ELR (cell line): ENCODE data around the gene OR8U1.
"Not testable (repeated sequence)": the region's sequence is repeated elsewhere in the genome, so short reads cannot be mapped to it uniquely, and the experiment has no call there.

Experiments
- DNase-seq: peaks from one replicate; pipeline ENCODE4 v3.0.0-alpha.2; 2015; ENCODE audit warnings: low read depth

Gene OR8U1

DNA sequence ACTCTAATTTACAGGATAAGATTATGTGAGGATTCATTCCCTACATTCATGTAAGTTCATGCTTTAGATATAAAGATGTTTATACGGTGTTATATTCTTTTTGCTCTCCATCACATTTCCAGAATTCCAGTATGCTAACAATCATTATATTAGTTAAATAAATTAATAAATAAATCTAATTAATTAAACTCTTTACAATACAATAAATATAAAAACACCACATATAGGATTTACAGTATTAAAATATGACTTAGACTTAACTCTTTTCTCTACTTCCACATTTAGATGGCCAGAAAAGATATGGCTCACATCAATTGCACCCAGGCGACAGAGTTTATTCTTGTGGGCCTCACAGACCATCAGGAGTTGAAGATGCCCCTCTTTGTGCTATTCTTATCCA is at the start of gene OR8U1:
TSS of gene OR8U1 (plus strand) at position 301 of the 400 bp plus-strand sequence. CDS start at position 301, 0 bp downstream.
- DNase-seq = no peak

GRCh38 chr11:56331861-56332491 is 43.4 kb upstream of the OR8U1 start:
- no peak for DNase-seq

DNA sequence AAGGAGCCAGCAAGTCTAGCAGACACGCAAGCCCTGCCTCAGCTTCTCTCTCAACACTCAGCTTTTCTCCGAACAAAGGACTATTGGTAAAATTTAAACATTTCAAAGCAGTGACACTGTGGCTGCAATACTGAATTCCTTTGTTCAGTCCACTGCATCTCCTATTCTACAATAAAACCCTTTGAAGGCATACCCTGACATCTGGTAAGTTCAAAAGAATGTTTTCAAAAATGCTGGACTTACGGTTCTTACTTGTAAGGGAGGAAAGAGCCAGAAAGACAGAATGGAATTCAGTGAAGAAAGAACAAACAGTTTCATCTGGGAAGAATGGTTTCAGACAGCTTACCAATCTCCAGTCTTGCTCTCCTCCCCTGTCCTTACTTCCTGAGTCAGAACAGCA is 42.3 kb upstream of the OR8U1 start:
- DNase-seq = no peak

DNA sequence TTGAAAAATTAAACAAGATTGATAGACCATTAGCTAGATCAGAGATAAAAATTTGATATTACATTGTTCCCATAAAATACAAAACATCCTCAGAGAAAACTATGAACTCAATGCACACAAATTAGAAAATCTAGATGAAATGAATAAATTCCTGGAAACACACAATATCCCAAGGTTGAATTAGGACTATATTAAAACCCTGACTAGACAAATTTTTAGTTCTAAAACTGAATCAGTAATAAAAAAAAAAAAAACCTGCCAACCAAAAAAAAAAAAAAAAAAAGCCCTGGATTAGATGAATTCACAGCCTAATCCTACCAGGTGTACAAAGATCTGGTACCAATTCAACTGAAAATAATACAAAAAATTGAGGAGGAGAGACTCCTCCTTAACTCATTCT is 35.1 kb upstream of the OR8U1 start:
- DNase-seq = no peak

- DNase-seq = no peak
Measured at GRCh38 chr11:56345739-56346138, 29.7 kb upstream of the OR8U1 start, which contains the start of gene OR8K1. OR8K1 (plus strand) TSS chr11:56346039; CDS start chr11:56346039, 0 bp downstream.

DNA sequence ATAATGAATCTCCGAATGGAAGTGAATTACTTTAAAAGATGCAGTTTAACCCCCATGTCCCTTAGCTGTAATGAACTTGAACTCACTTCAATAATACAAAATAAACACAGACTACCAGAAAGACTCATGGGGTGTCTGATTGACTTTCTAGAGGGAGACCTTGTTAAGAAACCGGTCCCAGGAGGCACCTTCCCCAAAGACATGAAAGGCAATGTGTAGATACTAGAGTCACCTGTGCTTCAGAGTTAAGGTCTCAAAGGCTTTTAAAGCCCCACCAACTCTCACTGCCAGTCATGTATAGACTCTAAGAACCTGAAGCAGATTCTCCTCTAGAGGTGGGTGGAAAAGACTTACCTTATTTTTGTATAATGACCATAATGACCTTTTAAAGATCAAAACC is 21.4 kb upstream of the OR8U1 start, which contains the start of gene OR8J1:
TSS of gene OR8J1 (plus strand) at position 301 of the 400 bp plus-strand sequence. CDS start 5,956 bp downstream, outside the sequence.
- no peak for DNase-seq

GRCh38 chr11:56380120-56380519 is 4.7 kb downstream of the OR8U1 start:
- DNase-seq = no peak

DNA sequence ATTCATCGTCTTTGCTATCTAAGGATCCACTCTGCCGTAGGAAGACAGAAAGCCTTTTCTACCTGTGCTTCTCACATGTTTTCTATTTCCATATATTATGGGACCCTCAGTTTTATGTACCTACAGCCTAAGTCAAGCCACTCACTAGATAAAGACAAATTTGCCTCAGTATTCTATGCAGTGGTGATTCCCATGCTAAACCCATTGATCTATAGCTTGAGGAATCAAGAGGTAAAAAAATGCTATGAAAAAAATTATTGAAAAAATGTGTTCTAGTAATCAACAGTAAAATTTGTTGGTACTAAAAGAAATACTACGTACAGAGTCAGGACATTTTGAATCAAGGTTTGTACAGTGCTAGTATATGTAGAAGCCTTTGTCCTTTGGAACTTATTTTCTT is 19.0 kb downstream of the OR8U1 start:
- DNase-seq = no peak

GRCh38 chr11:56396047-56396446 is 20.6 kb downstream of the OR8U1 start:
- DNase-seq = no peak

DNA sequence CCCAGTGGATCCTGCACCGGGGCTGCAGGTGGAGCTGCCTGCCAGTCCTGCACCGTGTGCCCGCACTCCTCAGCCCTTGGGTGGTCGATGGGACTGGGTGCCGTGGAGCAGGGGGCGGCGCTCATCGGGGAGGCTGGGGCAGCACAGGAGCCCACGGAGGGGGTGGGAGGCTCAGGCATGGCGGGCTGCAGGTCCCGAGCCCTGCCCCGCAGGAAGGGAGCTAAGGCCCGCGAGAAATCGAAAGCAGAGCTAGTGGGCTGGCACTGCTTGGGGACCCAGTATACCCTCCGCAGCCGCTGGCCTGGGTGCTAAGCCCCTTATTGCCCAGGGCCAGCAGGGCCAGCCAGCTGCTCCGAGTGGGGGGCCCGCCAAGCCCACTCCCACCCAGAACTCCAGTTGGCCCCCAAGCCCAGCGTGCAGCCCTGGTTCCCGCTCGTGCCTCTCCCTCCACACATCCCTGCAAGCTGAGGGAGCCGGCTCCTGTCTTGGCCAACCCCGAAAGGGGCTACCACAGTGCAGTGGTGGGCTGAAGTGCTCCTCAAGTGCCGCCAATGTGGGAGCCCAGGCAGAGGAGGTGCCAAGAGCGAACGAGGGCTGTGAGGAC is 26.5 kb downstream of the OR8U1 start:
- not testable (repeated sequence) for DNase-seq

GRCh38 chr11:56404393-56404792 is 29.0 kb downstream of the OR8U1 start:
- DNase-seq = no peak

DNA sequence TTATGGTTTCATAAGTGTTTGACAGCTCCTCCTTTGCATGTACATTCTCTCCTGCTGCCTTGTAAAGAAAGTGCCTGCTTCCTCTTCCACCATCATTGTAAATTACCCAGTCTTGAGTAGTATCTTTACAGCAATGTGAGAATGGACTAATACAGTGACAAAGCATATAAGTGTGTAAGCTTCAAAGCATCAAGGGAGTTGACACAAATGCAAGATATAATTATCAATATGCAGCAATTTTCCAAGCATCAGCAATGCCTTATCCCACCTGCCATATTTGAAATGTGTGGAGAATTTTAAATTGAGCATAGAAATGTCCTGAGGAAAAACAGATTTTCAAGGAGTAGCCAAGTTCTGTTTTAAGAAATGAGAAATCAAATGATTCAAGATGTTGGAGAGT is 35.4 kb downstream of the OR8U1 start:
- no peak for DNase-seq

DNA sequence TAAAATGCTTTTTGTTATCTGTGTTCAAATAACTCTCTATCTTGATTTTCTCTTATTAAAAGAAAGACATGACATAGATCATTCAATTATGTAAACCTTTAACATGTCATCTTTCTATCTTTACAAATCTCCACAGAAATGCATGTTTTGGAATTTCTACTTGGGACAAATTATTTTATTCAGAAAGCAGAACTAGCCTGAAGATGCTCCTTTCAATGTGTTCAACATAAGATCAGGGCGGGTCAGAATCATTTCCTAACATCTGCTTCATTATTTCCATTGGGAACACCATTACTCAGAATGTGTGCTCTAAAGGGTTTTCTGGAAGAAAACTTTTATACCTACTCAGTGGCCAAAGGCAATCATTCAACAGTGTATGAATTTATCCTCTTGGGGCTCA is 37.0 kb downstream of the OR8U1 start, which contains the start of gene OR5AL1:
TSS of gene OR5AL1 (plus strand) at position 301 of the 400 bp plus-strand sequence.
- DNase-seq = no peak
